Measurements from ENCODE around the gene DUSP8.

The DUSP8 gene

GRCh38 chr11:1554981-1555712 is 16.9 kb downstream of the DUSP8 start:
- Histone ChIP-seq H3K4me3 (ENCODE audit: low read length in 2 of 2) (no peak overlapping the region), H3K18ac (ENCODE audit: low read length) (no peak overlapping the region), H3K27me3 (ENCODE audit: control insufficient read depth in 3 of 3, insufficient read depth in 3 of 3, low read depth in 1 of 3, low read length in 3 of 3) (peaks cover 2 to 51% (median 44%) of the 10 kb centered on the region in 3 experiments), H3K9ac (ENCODE audit: low read depth, low read length, poor library complexity) (no peak overlapping the region), H3K14ac (ENCODE audit: low read length) (peak overlapping the region; percentile 56), H2BK12ac (ENCODE audit: low read length) (peak overlapping the region; percentile 30), H3K36me3 (replicated peaks in 1 of 2; ENCODE audit: control insufficient read depth in 2 of 2, insufficient read depth in 2 of 2, low read length in 2 of 2) (peaks cover 0 to 3% of the 10 kb centered on the region in 2 donors), H3K23ac (ENCODE audit: low read depth, low read length, poor library complexity) (peak overlapping the region; percentile 43), H2BK15ac (ENCODE audit: low read length) (no peak overlapping the region), H2BK120ac (ENCODE audit: low read depth, low read length) (no peak overlapping the region), H3K9me3 (replicated peaks in 1 of 2; ENCODE audit: control insufficient read depth in 2 of 2, insufficient read depth in 1 of 2, low read depth in 1 of 2, low read length in 2 of 2) (no peaks in the 10 kb centered on the region), H3K79me1 (ENCODE audit: low read depth, low read length) (no peaks in the 10 kb centered on the region), H3K4ac (ENCODE audit: low read length) (no peak overlapping the region), H4K8ac (ENCODE audit: low read depth, low read length) (no peak overlapping the region), H2BK5ac (ENCODE audit: low read length) (no peak overlapping the region), H3K4me1 (ENCODE audit: control insufficient read depth in 2 of 2, insufficient read depth in 1 of 2, low read depth in 1 of 2, low read length in 2 of 2) (peaks cover 0 to 10% of the 10 kb centered on the region in 2 donors), H3K4me2 (ENCODE audit: insufficient read depth, low read length, poor library complexity, severe bottlenecking) (no peak overlapping the region), H2AFZ (ENCODE audit: low read length) (no peak overlapping the region), H3K27ac (replicated peaks; ENCODE audit: low read length) (no peak overlapping the region), H4K91ac (ENCODE audit: low read depth, low read length, poor library complexity) (no peak overlapping the region), H2AK5ac (ENCODE audit: low read depth, low read length) (no peak overlapping the region)
- DNase-seq (ENCODE audit: low spot score): no peak
- WGBS, 2 donors (ENCODE audit: extremely low coverage in 2 of 2, insufficient read length in 2 of 2, insufficient replicate concordance in 1 of 2): no CpG with 5 or more reads among the region's 13 CpGs

- no CpG with 5 or more reads among the region's 20 CpGs for WGBS, 2 donors (ENCODE audit: extremely low coverage in 2 of 2, insufficient read length in 2 of 2, insufficient replicate concordance in 1 of 2)
These were observed 18.1 kb downstream of the DUSP8 start for GRCh38 chr11:1553808-1554594.

GRCh38 chr11:1549338-1550330 is 22.4 kb downstream of the DUSP8 start:
- Histone ChIP-seq H3K9me3 (replicated peaks in 1 of 2; ENCODE audit: control insufficient read depth in 2 of 2, insufficient read depth in 1 of 2, low read depth in 1 of 2, low read length in 2 of 2) (no peaks in the 10 kb centered on the region), H3K4me3 (ENCODE audit: low read length in 2 of 2) (no peak overlapping the region), H2AFZ (ENCODE audit: low read length) (no peak overlapping the region), H3K27me3 (ENCODE audit: control insufficient read depth in 3 of 3, insufficient read depth in 3 of 3, low read depth in 1 of 3, low read length in 3 of 3) (peaks cover 22 to 74% (median 72%) of the 10 kb centered on the region in 3 experiments), H3K23ac (ENCODE audit: low read depth, low read length, poor library complexity) (no peak overlapping the region), H3K4me1 (ENCODE audit: control insufficient read depth in 2 of 2, insufficient read depth in 1 of 2, low read depth in 1 of 2, low read length in 2 of 2) (peaks cover 0 to 6% of the 10 kb centered on the region in 2 donors), H3K14ac (ENCODE audit: low read length) (no peak overlapping the region), H2BK120ac (ENCODE audit: low read depth, low read length) (no peak overlapping the region), H3K4ac (ENCODE audit: low read length) (no peak overlapping the region), H4K91ac (ENCODE audit: low read depth, low read length, poor library complexity) (no peak overlapping the region), H2AK5ac (ENCODE audit: low read depth, low read length) (peak overlapping the region; percentile 10), H4K8ac (ENCODE audit: low read depth, low read length) (no peak overlapping the region), H2BK12ac (ENCODE audit: low read length) (peak overlapping the region; percentile 88), H3K18ac (ENCODE audit: low read length) (peak overlapping the region; percentile 44), H3K79me1 (ENCODE audit: low read depth, low read length) (no peaks in the 10 kb centered on the region), H3K9ac (ENCODE audit: low read depth, low read length, poor library complexity) (no peak overlapping the region), H2BK15ac (ENCODE audit: low read length) (no peak overlapping the region), H3K36me3 (replicated peaks in 1 of 2; ENCODE audit: control insufficient read depth in 2 of 2, insufficient read depth in 2 of 2, low read length in 2 of 2) (no peaks in the 10 kb centered on the region), H3K4me2 (ENCODE audit: insufficient read depth, low read length, poor library complexity, severe bottlenecking) (no peak overlapping the region), H2BK5ac (ENCODE audit: low read length) (peak overlapping the region; percentile 48), H3K27ac (replicated peaks; ENCODE audit: low read length) (no peak overlapping the region)
- no CpG with 5 or more reads among the region's 13 CpGs for WGBS, 2 donors (ENCODE audit: extremely low coverage in 2 of 2, insufficient read length in 2 of 2, insufficient replicate concordance in 1 of 2)
- DNase-seq (ENCODE audit: low spot score): no peak

More at GRCh38 chr11:1553808-1554594, 18.1 kb downstream of the DUSP8 start:
- H3K4me1 ChIP-seq (ENCODE audit: control insufficient read depth in 2 of 2, insufficient read depth in 1 of 2, low read depth in 1 of 2, low read length in 2 of 2): peaks cover 0 to 5% of the 10 kb centered on the region in 2 donors
- H2BK120ac ChIP-seq (ENCODE audit: low read depth, low read length): no peak overlapping the region
- peak overlapping the region; percentile 23 for H3K4ac ChIP-seq (ENCODE audit: low read length)
- no peak for DNase-seq (ENCODE audit: low spot score)
- H2AFZ ChIP-seq (ENCODE audit: low read length): no peak overlapping the region
- H3K9me3 ChIP-seq (replicated peaks in 1 of 2; ENCODE audit: control insufficient read depth in 2 of 2, insufficient read depth in 1 of 2, low read depth in 1 of 2, low read length in 2 of 2): no peaks in the 10 kb centered on the region
- H3K18ac ChIP-seq (ENCODE audit: low read length): no peak overlapping the region
- H2BK12ac ChIP-seq (ENCODE audit: low read length): no peak overlapping the region
- peak overlapping the region; percentile 30 for H3K9ac ChIP-seq (ENCODE audit: low read depth, low read length, poor library complexity)
- no peak overlapping the region for H3K4me3 ChIP-seq (ENCODE audit: low read length in 2 of 2)
- H3K79me1 ChIP-seq (ENCODE audit: low read depth, low read length): no peaks in the 10 kb centered on the region
- no peak overlapping the region for H2BK15ac ChIP-seq (ENCODE audit: low read length)
- H4K8ac ChIP-seq (ENCODE audit: low read depth, low read length): no peak overlapping the region
- peaks cover 2 to 63% (median 45%) of the 10 kb centered on the region in 3 experiments for H3K27me3 ChIP-seq (ENCODE audit: control insufficient read depth in 3 of 3, insufficient read depth in 3 of 3, low read depth in 1 of 3, low read length in 3 of 3)
- no peak overlapping the region for H3K14ac ChIP-seq (ENCODE audit: low read length)
- no peak overlapping the region for H2BK5ac ChIP-seq (ENCODE audit: low read length)
- H4K91ac ChIP-seq (ENCODE audit: low read depth, low read length, poor library complexity): no peak overlapping the region
- peak overlapping the region; percentile 17 for H3K23ac ChIP-seq (ENCODE audit: low read depth, low read length, poor library complexity)
- peak overlapping the region; percentile 81 for H2AK5ac ChIP-seq (ENCODE audit: low read depth, low read length)
- peaks cover 0 to 3% of the 10 kb centered on the region in 2 donors for H3K36me3 ChIP-seq (replicated peaks in 1 of 2; ENCODE audit: control insufficient read depth in 2 of 2, insufficient read depth in 2 of 2, low read length in 2 of 2)
- H3K27ac ChIP-seq (replicated peaks; ENCODE audit: low read length): no peak overlapping the region
- no peak overlapping the region for H3K4me2 ChIP-seq (ENCODE audit: insufficient read depth, low read length, poor library complexity, severe bottlenecking)
